Measurements from ENCODE around the gene TNFRSF8. TPM values are rescaled to one million over a fixed set of nuclear protein-coding genes. Genes with fewer than 3 reads are reported as not detected.

Gene TNFRSF8
- total RNA-seq, 1 donor from 2014 or later = not detected

- TF ChIP-seq, protein P1, sequence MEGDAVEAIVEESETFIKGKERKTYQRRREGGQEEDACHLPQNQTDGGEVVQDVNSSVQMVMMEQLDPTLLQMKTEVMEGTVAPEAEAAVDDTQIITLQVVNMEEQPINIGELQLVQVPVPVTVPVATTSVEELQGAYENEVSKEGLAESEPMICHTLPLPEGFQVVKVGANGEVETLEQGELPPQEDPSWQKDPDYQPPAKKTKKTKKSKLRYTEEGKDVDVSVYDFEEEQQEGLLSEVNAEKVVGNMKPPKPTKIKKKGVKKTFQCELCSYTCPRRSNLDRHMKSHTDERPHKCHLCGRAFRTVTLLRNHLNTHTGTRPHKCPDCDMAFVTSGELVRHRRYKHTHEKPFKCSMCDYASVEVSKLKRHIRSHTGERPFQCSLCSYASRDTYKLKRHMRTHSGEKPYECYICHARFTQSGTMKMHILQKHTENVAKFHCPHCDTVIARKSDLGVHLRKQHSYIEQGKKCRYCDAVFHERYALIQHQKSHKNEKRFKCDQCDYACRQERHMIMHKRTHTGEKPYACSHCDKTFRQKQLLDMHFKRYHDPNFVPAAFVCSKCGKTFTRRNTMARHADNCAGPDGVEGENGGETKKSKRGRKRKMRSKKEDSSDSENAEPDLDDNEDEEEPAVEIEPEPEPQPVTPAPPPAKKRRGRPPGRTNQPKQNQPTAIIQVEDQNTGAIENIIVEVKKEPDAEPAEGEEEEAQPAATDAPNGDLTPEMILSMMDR (conservative IDR thresholded peaks at IDR 0.05) = no peak
- Mint-ChIP-seq H3K9me3 (no peaks in the 10 kb centered on the region), H3K4me1 (peaks cover 9% of the 10 kb centered on the region), H3K36me3 (ENCODE audit: low read depth) (no peaks in the 10 kb centered on the region), H3K27ac (ENCODE audit: unreplicated experiment) (no peak overlapping the region), H3K4me3 (no peak overlapping the region), H3K27me3 (ENCODE audit: low read depth) (peaks cover 2% of the 10 kb centered on the region)
- DNase-seq (ENCODE audit: low read depth, low spot score) = no peak
These were observed 49.6 kb downstream of the TNFRSF8 start for GRCh38 chr1:12112711-12113161.

- Mint-ChIP-seq H3K27me3 (ENCODE audit: low read depth) (peaks cover 2% of the 10 kb centered on the region), H3K27ac (ENCODE audit: unreplicated experiment) (no peak overlapping the region), H3K36me3 (ENCODE audit: low read depth) (no peaks in the 10 kb centered on the region), H3K4me1 (peaks cover 9% of the 10 kb centered on the region), H3K9me3 (no peaks in the 10 kb centered on the region), H3K4me3 (no peak overlapping the region)
- TF ChIP-seq, protein P1 (conservative IDR thresholded peaks at IDR 0.05) = no peak
- DNase-seq (ENCODE audit: low read depth, low spot score) = no peak
These were observed 50.6 kb downstream of the TNFRSF8 start for GRCh38 chr1:12113433-12114339.

GRCh38 chr1:12114340-12114683 is 51.2 kb downstream of the TNFRSF8 start:
- no peak for DNase-seq (ENCODE audit: low read depth, low spot score)
- TF ChIP-seq, protein P1 (conservative IDR thresholded peaks at IDR 0.05) = no peak
- Mint-ChIP-seq H3K4me1 (peaks cover 9% of the 10 kb centered on the region), H3K27ac (ENCODE audit: unreplicated experiment) (no peak overlapping the region), H3K9me3 (no peaks in the 10 kb centered on the region), H3K4me3 (no peak overlapping the region), H3K27me3 (ENCODE audit: low read depth) (peaks cover 2% of the 10 kb centered on the region), H3K36me3 (ENCODE audit: low read depth) (no peaks in the 10 kb centered on the region)

DNA sequence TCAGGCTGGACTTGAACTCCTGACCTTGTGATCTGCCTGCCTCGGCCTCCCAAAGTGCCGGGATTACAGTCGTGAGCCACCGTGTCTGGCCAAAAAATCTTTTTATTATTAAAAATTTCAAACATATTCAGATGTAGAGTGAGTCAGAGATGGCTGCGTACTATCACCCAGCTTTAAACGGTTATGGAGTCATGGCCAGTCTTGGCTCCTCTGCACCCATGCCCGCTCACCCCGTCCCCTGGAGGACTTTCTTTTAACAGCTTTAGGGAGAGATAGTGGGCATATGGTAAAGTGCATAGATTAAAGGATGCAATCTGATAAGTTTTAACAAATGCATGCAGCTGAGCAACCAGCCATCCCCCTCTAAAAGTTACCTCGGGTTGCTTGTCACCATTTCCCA is 51.8 kb downstream of the TNFRSF8 start:
- Mint-ChIP-seq H3K4me3 (no peak overlapping the region), H3K27ac (ENCODE audit: unreplicated experiment) (no peak overlapping the region), H3K4me1 (peaks cover 9% of the 10 kb centered on the region), H3K27me3 (ENCODE audit: low read depth) (peaks cover 2% of the 10 kb centered on the region), H3K36me3 (ENCODE audit: low read depth) (no peaks in the 10 kb centered on the region), H3K9me3 (no peaks in the 10 kb centered on the region)
- TF ChIP-seq, protein P1 (conservative IDR thresholded peaks at IDR 0.05) = no peak
- no peak for DNase-seq (ENCODE audit: low read depth, low spot score)

DNA sequence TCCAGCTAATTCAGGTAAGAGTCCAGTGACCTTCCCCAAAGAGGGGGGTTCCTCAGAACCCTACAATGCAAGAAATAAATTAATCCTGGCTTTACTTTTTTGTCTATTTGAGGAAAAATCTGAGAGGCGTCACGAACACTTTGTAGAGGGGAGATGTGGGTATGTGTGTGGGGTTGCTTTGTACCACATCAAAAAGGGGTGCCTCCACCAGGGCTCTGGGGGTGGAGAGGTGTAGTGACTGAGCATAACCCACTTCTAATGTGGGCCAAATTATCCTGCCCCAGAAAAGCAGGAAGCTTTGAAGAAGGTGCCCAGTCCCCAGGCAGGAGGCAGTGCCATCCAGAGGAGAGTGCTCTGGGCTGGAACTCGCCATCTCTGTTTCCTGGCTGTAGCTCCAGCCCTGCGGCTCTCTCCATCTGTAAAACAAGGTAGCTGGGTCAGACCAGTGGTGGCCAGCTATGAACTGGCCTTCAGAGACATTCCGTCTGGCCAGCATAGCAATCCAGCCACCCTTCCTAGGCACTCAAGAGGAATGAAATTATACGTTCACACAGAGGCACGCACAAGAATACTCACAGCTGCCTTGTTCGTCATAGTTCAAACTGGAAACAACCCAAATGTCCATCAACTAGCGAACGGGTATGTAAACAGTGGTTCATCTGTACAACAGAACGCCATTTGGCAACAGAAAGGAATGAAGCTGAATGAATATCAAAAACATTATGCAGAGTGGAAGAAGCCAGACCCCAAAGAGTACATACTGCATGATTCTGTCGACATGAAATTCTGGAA is 58.3 kb downstream of the TNFRSF8 start:
- Mint-ChIP-seq H3K4me1 (peaks cover 3% of the 10 kb centered on the region), H3K9me3 (no peaks in the 10 kb centered on the region), H3K4me3 (no peak overlapping the region), H3K27ac (ENCODE audit: unreplicated experiment) (no peak overlapping the region), H3K36me3 (ENCODE audit: low read depth) (no peaks in the 10 kb centered on the region), H3K27me3 (ENCODE audit: low read depth) (peaks cover 9% of the 10 kb centered on the region)
- no peak for DNase-seq (ENCODE audit: low read depth, low spot score)
- TF ChIP-seq, protein P1 (conservative IDR thresholded peaks at IDR 0.05) = no peak
